HCT116 (cell line): ENCODE data around the gene SNRNP200.

Experiments used
- CTCF ChIP-seq, 3 experiments: fragments of 200-600 bp in 1 of 3; sonication (generic) in 1 of 3; IDR thresholded peaks in 2 of 3; conservative IDR thresholded peaks in 1 of 3; 2 replicates each; pipeline ENCODE4 v1.5.1; 2012 to 2017; ENCODE audit warnings: low read depth in 2 of 3, low read length in 2 of 3, antibody characterized with exemption in 1 of 3, borderline replicate concordance in 1 of 3, control low read depth in 1 of 3, mild to moderate bottlenecking in 1 of 3, mixed read lengths in 1 of 3, mixed run types in 1 of 3, moderate library complexity in 1 of 3; ENCODE audit not compliant: insufficient read depth in 1 of 3
- YY1 ChIP-seq: IDR thresholded peaks from 2 replicates; pipeline ENCODE4 v1.6.1; 2011; ENCODE audit warnings: low read length, low read depth, moderate library complexity, mild to moderate bottlenecking; ENCODE audit not compliant: insufficient replicate concordance; ENCODE audit errors: extremely low read depth

- TF ChIP-seq YY1 (no peak), CTCF (IDR thresholded peaks at IDR 0.05 in 2 of 3, conservative IDR thresholded peaks at IDR 0.05 in 1 of 3; ENCODE audit: borderline replicate concordance in 1 of 3, insufficient read depth in 1 of 3, low read depth in 2 of 3, low read length in 2 of 3) (no peak)
Observed at GRCh38 chr2:96256611-96257113, 48.7 kb downstream of the SNRNP200 start.
